IMR-90 (cell line): Measurements from ENCODE around the gene PALLD. TPM values are rescaled to one million over a fixed set of nuclear protein-coding genes. Genes with fewer than 3 reads are reported as not detected.

Experiments used
- ATAC-seq: fragments of 200-7000 bp; cut with Tn5 transposase; 2 replicates; pipeline ENCODE4 v1.9.1; 2020; ENCODE audit warnings: low read depth, mild to moderate bottlenecking, moderate library complexity
- BruUV-seq: library from RNA; stranded (reverse); fragments of 400-500 nt; replicated peaks from 2 replicates; lab custom pipeline; 2021; lab: Mats Ljungman, UMichigan
- CTCF ChIA-PET: fragments of 300-600 bp; formaldehyde crosslinking; extraction: SDS; loops from one replicate; lab custom pipeline; 2021; ENCODE audit warnings: antibody characterized with exemption; lab: Yijun Ruan, JAX
- POLR2A ChIA-PET: fragments of 300-600 bp; sonication (Branson Sonifier 250); formaldehyde crosslinking; loops from one replicate; lab custom pipeline; 2022; ENCODE audit warnings: antibody characterized with exemption; ENCODE audit not compliant: unreplicated experiment; lab: Charles Lee
- DNase-seq: peaks from one replicate; pipeline ENCODE4 v3.0.0; 2013
- H2AFZ ChIP-seq: replicated peaks from 2 replicates; pipeline ENCODE3; 2013; ENCODE audit warnings: low read length, mild to moderate bottlenecking; ENCODE audit not compliant: poor library complexity
- H2AK5ac ChIP-seq: 2 replicates; pipeline ENCODE4 v1.6.1; 2013; ENCODE audit warnings: low read depth, low read length, inconsistent platforms
- H2AK9ac ChIP-seq: replicated peaks from 2 replicates; pipeline ENCODE3; 2013; ENCODE audit warnings: mild to moderate bottlenecking, low read depth, low read length, moderate library complexity; ENCODE audit not compliant: poor library complexity
- H2BK120ac ChIP-seq: 2 replicates; pipeline ENCODE4 v1.6.1; 2013; ENCODE audit warnings: low read depth, low read length, inconsistent platforms
- H2BK15ac ChIP-seq: 3 replicates; pipeline ENCODE4 v1.6.1; 2013; ENCODE audit warnings: low read depth, low read length, inconsistent platforms
- H2BK20ac ChIP-seq: 2 replicates; pipeline ENCODE4 v1.6.1; 2013; ENCODE audit warnings: low read depth, mild to moderate bottlenecking, inconsistent platforms, low read length, moderate library complexity
- H2BK5ac ChIP-seq: 2 replicates; pipeline ENCODE4 v1.6.1; 2013; ENCODE audit warnings: mild to moderate bottlenecking, low read depth, low read length, inconsistent platforms; ENCODE audit not compliant: poor library complexity, severe bottlenecking
- H3K14ac ChIP-seq: replicated peaks from 2 replicates; pipeline ENCODE4 v1.6.1; 2013; ENCODE audit warnings: low read depth, low read length, inconsistent platforms
- H3K18ac ChIP-seq: 2 replicates; pipeline ENCODE4 v1.6.1; 2013; ENCODE audit warnings: low read depth, low read length, control low read depth
- H3K23ac ChIP-seq: 2 replicates; pipeline ENCODE4 v1.6.1; 2013; ENCODE audit warnings: low read depth, low read length, inconsistent platforms
- H3K27ac ChIP-seq: 2 replicates; pipeline ENCODE4 v1.5.1; 2013; ENCODE audit warnings: mild to moderate bottlenecking, control low read depth, low read length; ENCODE audit not compliant: insufficient read depth
- H3K27me3 ChIP-seq: 2 replicates; pipeline ENCODE4 v1.6.1; 2013; ENCODE audit warnings: low read length; ENCODE audit not compliant: control insufficient read depth, insufficient read depth
- H3K36me3 ChIP-seq: 2 replicates; pipeline ENCODE4 v1.6.1; 2013; ENCODE audit warnings: low read length, mixed read lengths; ENCODE audit not compliant: control insufficient read depth, insufficient read depth
- H3K4ac ChIP-seq: 2 replicates; pipeline ENCODE4 v1.6.1; 2013; ENCODE audit warnings: low read depth, low read length, inconsistent platforms
- H3K4me1 ChIP-seq: 2 replicates; pipeline ENCODE4 v1.6.1; 2013; ENCODE audit warnings: low read length, mixed read lengths; ENCODE audit not compliant: control insufficient read depth, insufficient read depth
- H3K4me2 ChIP-seq: 2 replicates; pipeline ENCODE4 v1.6.1; 2013; ENCODE audit warnings: low read depth, mild to moderate bottlenecking, control low read depth, low read length, moderate library complexity
- H3K4me3 ChIP-seq: 2 replicates; pipeline ENCODE4 v1.5.1; 2013; ENCODE audit warnings: low read depth, mild to moderate bottlenecking, control low read depth, low read length, moderate library complexity; ENCODE audit not compliant: insufficient read depth
- H3K56ac ChIP-seq: 2 replicates; pipeline ENCODE4 v1.6.1; 2013; ENCODE audit warnings: low read length, inconsistent platforms; ENCODE audit not compliant: insufficient read depth; ENCODE audit errors: extremely low read depth
- H3K79me1 ChIP-seq, 2 experiments: 2 replicates each; pipeline ENCODE4 v1.6.1; 2013; ENCODE audit warnings: low read length in 2 of 2, inconsistent platforms in 1 of 2, low read depth in 1 of 2
- H3K9ac ChIP-seq: 2 replicates; pipeline ENCODE4 v1.6.1; 2013; ENCODE audit warnings: low read depth, low read length, control low read depth
- H3K9me1 ChIP-seq: 2 replicates; pipeline ENCODE4 v1.6.1; 2013; ENCODE audit warnings: low read length, inconsistent platforms; ENCODE audit not compliant: insufficient read depth
- H3K9me3 ChIP-seq: 2 replicates; pipeline ENCODE4 v1.6.1; 2013; ENCODE audit warnings: low read length; ENCODE audit not compliant: control insufficient read depth, insufficient read depth
- H4K20me1 ChIP-seq: 2 replicates; pipeline ENCODE4 v1.6.1; 2013; ENCODE audit warnings: low read length, inconsistent platforms; ENCODE audit not compliant: insufficient read depth
- H4K5ac ChIP-seq: 2 replicates; pipeline ENCODE4 v1.6.1; 2013; ENCODE audit warnings: mild to moderate bottlenecking, low read depth, low read length, control low read depth
- H4K8ac ChIP-seq, 2 experiments: 2 replicates each; pipeline ENCODE4 v1.6.1; 2013; ENCODE audit warnings: low read depth in 2 of 2, low read length in 2 of 2, control low read depth in 1 of 2, inconsistent platforms in 1 of 2
- H4K91ac ChIP-seq: 2 replicates; pipeline ENCODE4 v1.6.1; 2013; ENCODE audit warnings: low read depth, low read length, inconsistent platforms; ENCODE audit not compliant: insufficient read depth
- RAD21 ChIP-seq: IDR thresholded peaks from 2 replicates; pipeline ENCODE4 v1.6.1; 2012; ENCODE audit warnings: low read length, improper control_type of control experiment
- RFX5 ChIP-seq: IDR thresholded peaks from 2 replicates; pipeline ENCODE4 v1.8.0; 2012; ENCODE audit warnings: low read depth, mild to moderate bottlenecking, low read length, moderate library complexity
- SMC3 ChIP-seq: fragments of 150-350 bp; IDR thresholded peaks from 2 replicates; pipeline ENCODE4 v1.6.1; 2016; ENCODE audit warnings: low read depth, mild to moderate bottlenecking, antibody characterized with exemption, low read length, moderate library complexity
- WGBS, 2 experiments: methylation state at CpG; one replicate each; pipeline versions ENCODE4 v1.1.5 to v1.1.7; 2013; ENCODE audit warnings: missing lambda C conversion rate in 2 of 2; ENCODE audit not compliant: insufficient read length in 1 of 2; ENCODE audit errors: extremely low coverage in 2 of 2; 5-methylcytosine and 5-hydroxymethylcytosine counted together
- dilution Hi-C: fragments of 300-500 bp; cut with HindIII; formaldehyde crosslinking; loops from one replicate; pipeline ENCODE4 v1.14.3; 2018; ENCODE audit warnings: low sequenced_read_pairs; ENCODE audit not compliant: unreplicated experiment
- in situ Hi-C: fragments of 300-500 bp; cut with MboI; formaldehyde crosslinking; loops from 3 replicates; pipeline ENCODE4 v1.14.3; 2019; ENCODE audit warnings: low sequenced_read_pairs, inconsistent platforms, mixed read lengths
- intact Hi-C: fragments of 100-400 bp; cut with micrococcal nuclease; formaldehyde crosslinking; loops from 2 replicates; pipeline ENCODE4 v1.10.0; 2022
- polyA plus RNA-seq, 3 experiments: library from polyadenylated mRNA; depleted of rRNA; stranded (reverse); fragments of >200 nt; gene quantifications; 2 replicates each; pipeline ENCODE4 v1.2.3, GENCODE V29; 2012; ENCODE audit warnings: low replicate concordance in 1 of 3
- total RNA-seq: library from RNA; depleted of rRNA; stranded (reverse); fragments of >200 nt; gene quantifications from 2 replicates; pipeline ENCODE4 v1.2.3, GENCODE V29; 2012

PALLD gene
- total and polyA plus RNA-seq, 2 of the 4 experiments (the other 2 are of a cell fraction), result 91.0 to 91.9 TPM

DNA sequence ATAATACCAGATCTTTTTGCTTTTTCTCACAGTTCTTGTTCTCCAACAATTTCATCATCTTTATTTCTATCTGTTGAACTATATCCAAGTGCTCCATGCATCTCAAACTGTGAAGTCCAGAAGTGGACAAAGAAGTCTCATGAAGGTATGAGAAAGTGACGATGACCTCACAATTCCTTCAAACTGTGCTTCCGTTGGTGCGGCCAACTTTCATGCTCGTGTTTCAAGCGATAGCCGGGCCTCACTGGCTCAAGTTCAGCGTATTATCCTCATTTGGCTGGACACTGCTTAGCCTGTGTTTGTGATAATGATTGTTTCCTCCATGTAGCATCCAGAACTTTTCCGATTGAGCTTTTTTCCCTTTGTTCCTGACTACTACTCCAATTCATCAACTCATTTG lies 143.1 kb downstream of the PALLD start:
- Histone ChIP-seq H4K20me1 (no peaks in the 10 kb centered on the region), H3K79me1 (peaks cover 0 to 23% of the 10 kb centered on the region in 2 experiments; a peak in 2 of 4 replicates), H3K4ac (no peak overlapping the region), H2AK9ac (no peak overlapping the region), H3K18ac (no peak overlapping the region), H3K9me1 (peaks cover 16% of the 10 kb centered on the region), H2BK20ac (no peak overlapping the region), H2BK15ac (no peak overlapping the region; the same call in 2 of the 3 replicates), H2BK5ac (no peak overlapping the region), H2AFZ (no peak overlapping the region), H4K5ac (no peak overlapping the region), H3K14ac (no peak overlapping the region), H3K23ac (no peak overlapping the region), H3K56ac (no peak overlapping the region), H3K27me3 (no peaks in the 10 kb centered on the region), H3K36me3 (no peaks in the 10 kb centered on the region), H2BK120ac (no peak overlapping the region), H3K4me2 (no peak overlapping the region), H2AK5ac (0 out of 2 replicates have a peak overlapping the region, but pooled peaks have one; percentile 8), H3K9ac (no peak overlapping the region), H3K9me3 (no peaks in the 10 kb centered on the region), H3K27ac (no peak overlapping the region), H4K91ac (no peak overlapping the region), H3K4me3 (no peak overlapping the region), H3K4me1 (peaks cover 17% of the 10 kb centered on the region), H4K8ac (no peak overlapping the region)
- dilution Hi-C loops, result no loop called here
- in situ Hi-C loops, result no loop called here
- no CpG with 5 or more reads among the region's 8 CpGs for WGBS, 2 experiments
- POLR2A ChIA-PET, result no interaction called here
- BruUV-seq, result no TSS peak
- CTCF ChIA-PET, result no interaction called here
- TF ChIP-seq SMC3 (no peak), RAD21 (no peak), RFX5 (no peak)
- ATAC-seq, result no peak
- intact Hi-C loops, result no loop called here
- no peak for DNase-seq
